SK-N-SH (cell line): ENCODE results near the gene IFT20.

ENCODE experiments used
- CHD2 ChIP-seq: fragments of 150-350 bp; IDR thresholded peaks from 2 replicates; pipeline ENCODE4 v1.6.1; 2018; ENCODE audit warnings: low read length; ENCODE audit not compliant: partially characterized antibody
- MAX ChIP-seq: IDR thresholded peaks from 2 replicates; pipeline ENCODE4 v1.4.0; 2012; ENCODE audit warnings: low read depth
- RAD21 ChIP-seq: IDR thresholded peaks from 2 replicates; pipeline ENCODE4 v1.6.1; 2012; ENCODE audit warnings: mild to moderate bottlenecking, low read length
- TEAD4 ChIP-seq: IDR thresholded peaks from 2 replicates; pipeline ENCODE4 v1.4.0; 2012; ENCODE audit warnings: mild to moderate bottlenecking, borderline replicate concordance; ENCODE audit not compliant: insufficient read depth
- TF ChIP-seq, protein P1 (sequence below): fragments of 200-600 bp; sonication (generic); IDR thresholded peaks from 2 replicates; pipeline ENCODE4 v1.6.1; 2017; ENCODE audit warnings: antibody characterized with exemption, mild to moderate bottlenecking, moderate library complexity

GRCh38 chr17:28357061-28357900, 22.0 kb upstream of the IFT20 start, which contains the start of gene POLDIP2:
- TF ChIP-seq, protein P1, sequence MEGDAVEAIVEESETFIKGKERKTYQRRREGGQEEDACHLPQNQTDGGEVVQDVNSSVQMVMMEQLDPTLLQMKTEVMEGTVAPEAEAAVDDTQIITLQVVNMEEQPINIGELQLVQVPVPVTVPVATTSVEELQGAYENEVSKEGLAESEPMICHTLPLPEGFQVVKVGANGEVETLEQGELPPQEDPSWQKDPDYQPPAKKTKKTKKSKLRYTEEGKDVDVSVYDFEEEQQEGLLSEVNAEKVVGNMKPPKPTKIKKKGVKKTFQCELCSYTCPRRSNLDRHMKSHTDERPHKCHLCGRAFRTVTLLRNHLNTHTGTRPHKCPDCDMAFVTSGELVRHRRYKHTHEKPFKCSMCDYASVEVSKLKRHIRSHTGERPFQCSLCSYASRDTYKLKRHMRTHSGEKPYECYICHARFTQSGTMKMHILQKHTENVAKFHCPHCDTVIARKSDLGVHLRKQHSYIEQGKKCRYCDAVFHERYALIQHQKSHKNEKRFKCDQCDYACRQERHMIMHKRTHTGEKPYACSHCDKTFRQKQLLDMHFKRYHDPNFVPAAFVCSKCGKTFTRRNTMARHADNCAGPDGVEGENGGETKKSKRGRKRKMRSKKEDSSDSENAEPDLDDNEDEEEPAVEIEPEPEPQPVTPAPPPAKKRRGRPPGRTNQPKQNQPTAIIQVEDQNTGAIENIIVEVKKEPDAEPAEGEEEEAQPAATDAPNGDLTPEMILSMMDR: peak; percentile 15; the same call in 1 of the 2 replicates
- TF ChIP-seq MAX (peak; percentile 77), CHD2 (peak; percentile 49), RAD21 (no peak), TEAD4 (no peak)
